SHP77 (cell line): ENCODE data around the gene WNK4.
"Not testable (repeated sequence)": the region's sequence is repeated elsewhere in the genome, so short reads cannot be mapped to it uniquely, and the experiment has no call there.

Experiments used
- DNase-seq, 2 experiments: peaks; one replicate each; lab custom pipeline; 2025; lab: John Stamatoyannopoulos, UW

WNK4 gene

DNA sequence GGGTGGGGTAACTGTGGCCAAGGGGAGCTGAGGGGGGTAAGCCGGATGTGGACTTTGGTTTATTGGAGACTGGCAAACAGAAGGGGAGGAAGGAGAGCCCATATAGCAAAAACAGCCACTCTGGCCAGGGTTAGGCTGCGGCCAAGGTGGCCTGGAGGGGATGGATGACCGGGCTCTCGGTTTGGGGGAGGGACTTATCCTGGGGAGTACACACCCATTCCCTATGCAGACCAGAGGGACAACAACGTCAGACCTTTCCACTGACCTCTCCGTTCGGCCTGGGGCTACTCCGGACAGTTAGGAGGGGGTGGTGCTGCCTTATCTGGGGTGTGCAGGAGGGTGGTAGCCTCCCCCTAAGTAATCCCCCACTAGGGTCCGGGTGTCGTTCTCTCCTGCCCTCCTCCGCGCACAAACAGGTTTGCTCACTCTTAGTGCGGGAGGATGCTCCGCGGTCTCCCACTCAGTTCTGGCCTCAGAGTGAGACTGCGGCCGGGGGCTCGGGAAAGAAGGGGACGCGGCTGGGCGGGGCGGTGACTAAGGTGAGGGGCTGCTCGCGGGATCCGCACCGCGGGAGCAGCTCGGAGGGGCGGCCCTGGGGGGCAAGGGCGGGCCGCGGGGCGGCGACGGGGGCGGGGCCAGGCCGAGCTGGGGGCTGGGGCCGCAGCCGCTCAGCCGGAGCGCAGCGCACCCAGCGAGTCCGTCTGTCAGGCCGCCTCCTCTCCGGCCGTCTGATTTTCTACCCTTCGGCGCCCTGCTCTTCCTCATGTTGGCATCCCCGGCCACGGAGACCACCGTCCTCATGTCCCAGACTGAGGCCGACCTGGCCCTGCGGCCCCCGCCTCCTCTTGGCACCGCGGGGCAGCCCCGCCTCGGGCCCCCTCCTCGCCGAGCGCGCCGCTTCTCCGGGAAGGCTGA lies at the start of gene WNK4:
TSS of gene WNK4 (plus strand) at position 675 of the 915 bp plus-strand sequence. CDS start at position 764, 89 bp downstream.
- DNase-seq: no peak

DNA sequence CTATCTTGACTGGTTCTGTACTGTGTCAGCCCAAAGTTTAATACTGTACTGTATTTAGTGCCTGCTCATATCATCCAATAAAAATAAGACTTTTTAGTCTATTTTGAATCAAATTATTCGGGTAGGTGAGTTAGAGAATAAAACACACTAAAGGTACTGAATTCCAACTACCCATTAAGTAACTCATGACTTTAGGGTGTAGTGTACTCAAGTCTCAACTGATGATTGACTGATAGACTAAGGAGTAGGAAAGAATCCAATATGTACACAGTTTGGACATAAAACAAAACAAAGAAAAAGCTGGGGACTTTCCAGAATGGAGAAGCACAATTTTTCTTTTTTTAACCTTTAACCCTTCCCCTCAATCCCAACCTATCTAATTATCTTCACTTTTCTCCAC lies 39.7 kb upstream of the WNK4 start:
- no peak for DNase-seq

DNA sequence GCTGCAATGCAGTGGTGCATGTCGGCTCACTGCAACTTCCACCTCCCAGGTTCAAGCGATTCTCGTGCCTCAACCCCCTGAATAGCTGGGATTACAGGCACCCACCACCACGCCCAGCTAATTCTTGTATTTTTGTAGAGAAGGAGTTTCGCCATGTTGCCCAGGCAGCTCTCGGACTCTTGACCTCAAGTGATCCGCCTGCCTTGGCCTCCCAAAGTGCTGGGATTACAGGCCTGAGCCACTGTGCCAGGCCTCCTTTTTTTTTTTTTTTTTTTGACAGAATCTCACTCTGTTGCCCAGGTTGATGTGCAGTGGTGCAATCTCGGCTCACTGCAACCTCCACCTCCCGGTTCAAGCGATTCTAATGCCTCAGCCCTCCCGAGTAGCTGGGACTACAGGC lies 37.5 kb upstream of the WNK4 start:
- not testable (repeated sequence) for DNase-seq

DNA sequence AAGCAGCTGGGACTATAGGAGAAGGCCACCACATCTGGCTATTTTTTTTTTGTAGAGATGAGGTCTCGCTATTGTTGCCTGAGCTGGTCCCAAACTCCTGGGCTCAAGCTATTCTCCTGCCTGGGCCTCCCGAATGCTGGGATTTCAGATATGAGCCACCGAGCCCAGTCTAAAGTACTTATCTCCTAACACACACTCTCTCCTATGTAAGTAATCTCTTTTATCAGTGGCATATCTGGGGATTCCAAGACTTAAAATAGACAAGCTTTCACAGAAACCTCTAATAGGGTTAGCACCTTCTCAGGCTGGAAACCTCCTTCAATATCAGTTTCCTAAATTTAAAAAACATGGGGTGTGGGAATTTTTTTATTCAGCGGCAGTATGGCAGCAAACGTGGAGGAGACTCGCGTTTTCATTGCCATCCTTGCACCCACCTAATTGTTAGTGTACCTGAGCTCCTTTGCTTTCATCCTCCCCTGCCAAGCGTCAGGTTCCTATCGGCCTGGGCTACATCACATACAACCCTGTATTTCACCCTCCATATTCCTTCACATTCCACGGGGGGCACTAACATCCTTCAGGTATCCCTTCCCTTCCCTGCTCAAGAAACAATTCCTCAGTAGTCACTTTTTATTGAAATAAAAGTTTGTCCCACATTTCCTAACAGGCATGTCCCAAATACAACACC lies 36.7 kb upstream of the WNK4 start:
- peak in 1 of 2 experiments; percentile 9 for DNase-seq

DNA sequence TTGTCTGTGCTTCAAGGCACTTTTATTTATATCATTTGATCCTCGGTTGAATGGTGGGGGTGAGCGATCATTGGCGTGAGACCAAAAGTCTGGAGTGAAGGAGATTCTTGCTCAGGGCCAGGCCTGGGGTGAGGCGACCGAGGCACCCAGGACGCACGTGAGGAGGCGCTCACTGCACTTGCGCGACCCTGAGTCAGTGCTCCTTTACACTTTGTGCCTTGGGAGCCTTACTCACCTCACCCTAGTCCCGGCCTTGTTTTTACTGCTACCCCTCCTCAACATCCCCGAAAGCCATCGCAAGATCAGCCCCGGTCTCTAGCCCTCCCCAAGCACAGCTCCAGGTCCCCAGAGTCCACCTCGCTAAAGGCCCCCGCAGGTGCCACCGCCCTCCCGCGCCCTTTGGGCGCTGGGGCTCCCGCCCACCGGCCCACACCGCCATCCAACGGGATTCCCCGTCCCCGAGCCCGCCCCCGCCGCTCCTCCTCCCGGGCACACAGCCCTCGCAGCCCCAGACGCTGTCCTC lies 36.1 kb upstream of the WNK4 start:
- peak; percentile 79 to 87 for DNase-seq

DNA sequence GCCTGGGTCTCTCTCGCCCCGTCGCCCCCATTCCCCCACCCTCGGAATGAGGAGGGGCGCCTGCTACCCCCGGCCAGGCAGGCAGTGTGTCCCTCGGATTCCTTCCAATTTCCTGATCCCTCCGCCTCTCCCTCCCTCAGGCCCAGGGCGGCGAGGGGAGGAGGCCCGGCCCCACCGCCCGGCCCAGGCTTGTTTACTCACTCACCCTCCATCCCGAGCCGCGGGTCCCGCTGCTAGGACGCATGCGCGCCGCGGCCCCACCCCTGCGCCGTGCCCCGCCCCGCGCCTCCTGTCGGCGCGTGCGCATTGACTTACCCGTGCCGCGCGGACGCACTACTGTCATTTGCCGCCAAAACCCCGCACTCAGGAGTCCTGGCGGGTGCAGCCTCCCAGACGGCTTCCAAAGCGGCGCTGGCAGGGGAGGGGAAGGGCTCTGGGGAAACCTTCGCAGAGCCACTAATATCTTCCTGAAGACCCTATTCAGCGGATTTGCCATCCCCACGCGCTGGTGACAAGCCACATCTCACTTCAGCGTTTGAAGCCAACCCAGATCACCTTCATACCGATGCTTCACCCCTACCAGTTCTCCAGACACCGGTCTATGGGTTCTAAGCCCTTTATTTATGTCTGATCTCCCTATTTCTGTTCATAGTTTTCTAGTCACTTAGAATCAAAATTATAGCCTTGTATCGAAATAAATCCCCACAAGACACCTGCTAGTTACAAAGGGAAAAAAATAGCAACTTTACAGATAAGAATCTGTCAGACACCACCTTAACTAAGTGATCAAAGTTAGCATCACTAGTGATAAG lies 35.4 kb upstream of the WNK4 start, which contains the start of gene EZH1:
TSS of gene EZH1 (minus strand) at position 235 of the 812 bp plus-strand sequence. CDS start 16,099 bp downstream, outside the sequence.
- DNase-seq: peak; percentile 87 to 94

DNA sequence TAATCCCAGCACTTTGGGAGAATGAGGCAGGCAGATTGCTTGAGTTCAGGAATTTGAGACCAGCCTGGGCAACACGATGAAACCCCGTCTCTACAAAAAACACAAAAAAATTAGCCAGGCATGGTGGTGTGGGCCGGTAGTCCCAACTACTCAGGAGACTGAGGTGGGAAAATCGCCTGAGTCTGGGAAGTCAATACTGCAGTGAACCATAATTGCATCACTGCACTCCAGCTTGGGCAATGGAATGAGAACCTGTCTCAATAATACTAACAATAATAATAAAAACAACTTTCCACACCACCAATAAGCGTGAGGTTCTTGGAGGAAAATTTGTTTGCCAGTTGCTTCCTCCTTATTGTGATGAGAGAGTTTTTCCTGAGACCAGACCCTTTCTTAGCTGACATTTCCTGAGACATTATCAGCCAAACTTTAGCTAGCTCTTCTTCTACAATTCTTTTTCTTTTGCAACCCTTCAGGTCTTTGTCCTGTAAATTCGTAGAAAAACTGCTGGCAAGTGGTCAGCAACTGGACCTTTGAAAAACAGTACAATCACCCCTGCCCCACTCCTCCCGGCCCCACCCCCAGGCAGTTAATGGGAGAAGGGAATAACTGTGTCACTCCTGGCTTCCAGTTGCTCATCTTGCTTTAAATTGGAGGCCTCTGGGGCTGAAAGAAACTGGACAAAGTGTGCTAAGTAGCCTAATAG lies 32.1 kb upstream of the WNK4 start:
- DNase-seq: no peak

DNA sequence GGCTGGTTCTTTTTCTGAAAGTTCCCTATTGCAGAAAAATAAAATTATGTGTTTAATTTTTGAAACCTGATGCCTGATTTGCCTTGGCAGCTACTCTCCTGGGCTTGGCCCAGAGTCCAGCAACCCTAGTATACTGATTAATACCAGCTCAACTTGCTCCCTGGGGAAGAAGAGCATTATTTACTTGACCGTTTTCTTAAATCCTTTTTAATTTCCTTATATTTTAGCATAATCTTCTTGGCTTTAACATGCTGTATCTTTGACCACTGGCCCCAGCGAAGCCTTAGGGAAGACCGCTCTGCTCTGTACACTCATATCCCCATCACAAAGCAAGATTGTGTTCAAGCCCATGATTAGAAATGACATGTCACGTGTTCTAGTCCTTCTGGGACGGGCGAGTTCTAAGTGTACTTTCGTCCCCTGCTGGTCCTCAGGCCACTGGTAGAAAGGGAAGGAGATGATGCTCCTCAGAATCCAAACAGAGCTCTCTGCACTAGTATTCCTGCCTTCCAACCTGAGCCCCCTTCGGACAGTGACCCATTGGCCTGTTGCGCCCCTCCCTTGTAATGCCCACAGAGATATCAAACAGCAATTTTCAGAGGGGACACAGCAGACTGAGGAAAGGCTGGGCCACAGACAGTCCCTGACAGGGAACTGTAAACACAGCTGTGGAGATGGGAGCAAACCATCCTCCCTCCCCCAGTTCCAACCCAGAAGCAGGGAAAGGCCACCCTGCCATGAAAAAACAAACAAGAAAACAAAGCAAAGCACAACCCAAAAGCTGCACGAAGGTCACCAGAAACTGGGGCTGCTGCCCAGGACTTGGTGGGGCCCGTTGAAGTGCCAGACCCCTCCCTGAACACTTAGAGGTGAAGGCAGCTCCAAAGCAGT lies 31.3 kb upstream of the WNK4 start:
- peak in 1 of 2 experiments; percentile 11 for DNase-seq

DNA sequence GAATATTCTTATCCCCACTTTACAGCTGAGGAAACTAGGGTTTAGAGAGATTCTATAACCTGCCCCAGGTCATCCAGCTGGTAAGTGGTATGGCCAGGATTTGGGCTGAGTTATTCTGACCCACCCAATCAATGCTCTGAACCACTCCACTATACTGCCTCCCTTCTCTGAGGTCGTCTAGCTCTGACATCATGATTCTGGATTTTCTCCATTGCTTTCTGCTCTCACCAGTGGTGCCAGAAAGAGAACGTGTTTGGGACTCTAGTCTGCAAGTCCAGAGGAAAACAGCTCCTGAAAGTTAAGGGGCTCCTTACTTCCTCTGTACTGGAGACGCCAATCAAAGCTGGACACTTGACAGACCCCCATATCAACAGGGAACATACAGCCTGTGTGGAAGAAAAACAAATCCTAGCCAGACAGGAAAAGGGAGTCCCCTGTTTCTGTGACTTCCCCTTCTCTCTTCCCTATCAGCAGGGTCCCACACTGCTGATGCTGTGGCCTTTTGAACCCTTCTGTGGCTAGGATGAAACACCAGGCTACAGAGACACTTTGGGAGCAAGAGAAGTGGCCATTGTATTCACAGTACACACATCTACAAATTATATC lies 29.6 kb upstream of the WNK4 start:
- no peak for DNase-seq

DNA sequence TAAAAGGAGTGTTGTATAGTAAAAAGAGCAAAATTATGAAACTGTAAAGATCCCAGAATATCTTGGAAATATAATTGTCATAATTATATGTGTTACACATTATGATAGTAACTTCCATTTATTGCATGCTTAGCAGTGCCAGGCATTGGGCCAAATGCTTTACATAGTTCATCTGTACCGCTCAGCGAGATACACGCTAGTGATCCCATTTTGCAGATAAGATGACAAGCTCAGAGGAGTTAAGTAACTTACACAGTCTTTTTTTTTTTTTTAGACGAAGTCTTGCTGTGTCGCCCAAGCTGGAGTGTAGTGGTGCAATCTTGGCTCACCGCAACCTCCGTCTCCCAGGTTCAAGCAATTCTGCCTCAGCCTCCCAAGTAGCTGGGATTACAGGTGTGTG lies 28.8 kb upstream of the WNK4 start:
- no peak for DNase-seq

DNA sequence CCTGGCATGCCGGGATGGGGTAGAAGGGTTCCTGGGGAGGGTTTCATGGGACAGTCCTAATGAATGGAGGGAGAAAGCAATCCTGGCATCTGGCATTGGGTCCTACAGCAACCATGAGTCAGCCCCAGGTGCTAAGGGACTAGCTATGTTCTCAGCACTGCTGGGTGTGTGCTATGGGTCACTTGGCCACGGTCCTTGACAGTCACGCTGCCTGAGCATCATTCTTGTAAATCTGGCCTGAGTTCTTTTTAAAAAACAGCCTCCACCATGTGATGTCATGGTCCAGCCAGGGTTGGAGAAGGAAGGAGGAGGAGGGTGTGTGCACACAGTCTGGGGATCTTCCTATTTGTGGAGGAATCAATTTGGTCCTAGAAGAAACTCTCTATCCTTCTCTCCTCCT lies 25.6 kb upstream of the WNK4 start:
- peak in 1 of 2 experiments; percentile 19 for DNase-seq

DNA sequence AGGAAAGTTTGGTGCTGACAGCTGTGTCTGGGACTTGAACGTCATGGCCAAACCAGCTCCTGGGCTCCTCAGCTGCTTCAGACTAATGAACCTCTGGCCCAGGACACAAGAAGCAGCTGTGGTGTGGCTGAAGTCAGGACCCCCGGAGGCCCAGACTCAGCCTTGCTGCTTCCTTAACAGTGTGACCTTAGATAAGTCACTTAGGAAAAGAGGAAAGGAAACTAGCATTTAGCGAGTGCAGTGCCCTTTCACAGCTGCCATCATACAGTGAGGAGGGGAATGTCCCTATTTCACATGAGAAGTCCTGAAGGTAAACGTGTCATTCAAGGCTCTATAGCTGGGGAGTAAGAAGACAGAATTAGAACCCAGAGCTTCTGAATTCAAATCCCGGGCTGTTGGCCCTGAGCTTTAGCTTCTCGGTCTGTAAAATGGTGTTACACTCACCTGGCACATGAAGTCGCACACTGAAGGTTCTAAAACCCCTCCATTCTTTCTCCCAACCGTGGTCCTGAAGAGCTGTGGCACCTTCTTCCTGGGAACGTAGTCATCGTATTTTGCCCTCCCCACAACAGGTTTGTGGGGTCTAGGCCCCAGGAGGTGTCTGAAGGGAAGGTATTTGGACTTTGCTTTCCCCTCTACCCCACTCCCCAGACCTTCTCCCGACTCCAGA lies 20.3 kb upstream of the WNK4 start:
- DNase-seq: no peak

DNA sequence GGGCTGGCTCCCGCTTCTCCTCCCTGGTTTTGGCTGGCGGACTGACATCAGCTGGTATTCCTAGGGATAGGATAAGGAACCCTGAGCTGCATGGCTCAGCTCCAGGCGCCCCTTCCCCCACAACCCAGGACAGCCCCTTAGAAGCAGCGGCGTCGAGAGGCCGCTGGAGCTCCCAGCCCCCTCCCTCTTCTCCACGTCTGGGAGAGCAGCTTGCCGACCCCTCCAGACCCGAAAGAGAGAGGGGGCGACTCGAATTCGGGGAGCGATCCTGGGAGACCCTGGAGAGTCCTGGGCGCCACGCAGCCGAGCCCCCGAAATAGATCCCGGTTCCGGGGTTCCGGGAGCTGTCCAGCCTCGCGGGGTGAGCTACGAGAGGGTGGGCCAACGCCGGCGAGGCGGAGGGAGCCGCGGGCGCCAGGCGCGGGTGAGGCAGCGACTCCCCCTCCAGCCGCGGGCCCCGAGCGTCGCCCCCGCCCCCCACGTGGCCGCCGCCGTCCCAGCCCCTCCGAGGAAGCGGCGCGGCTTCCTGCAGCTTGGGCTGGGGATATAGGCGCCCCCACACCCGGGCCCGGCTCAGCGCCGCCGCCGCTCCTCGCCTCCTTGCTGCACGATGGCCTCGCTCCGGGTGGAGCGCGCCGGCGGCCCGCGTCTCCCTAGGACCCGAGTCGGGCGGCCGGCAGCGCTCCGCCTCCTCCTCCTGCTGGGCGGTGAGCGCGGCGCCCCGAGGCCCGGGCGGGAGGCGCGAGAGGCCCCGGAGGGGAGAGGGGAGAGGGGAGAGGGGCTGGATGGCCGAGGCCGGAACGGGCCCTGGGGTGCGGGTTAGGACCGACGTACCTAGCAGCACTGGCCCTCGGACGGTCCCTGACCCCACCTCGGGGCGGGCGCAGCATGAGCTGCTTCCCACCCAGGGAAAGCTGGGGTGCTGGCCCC lies 19.5 kb upstream of the WNK4 start, which contains the start of gene RAMP2:
TSS of gene RAMP2 (plus strand) at position 576 of the 930 bp plus-strand sequence. CDS start at position 611, 35 bp downstream.
- DNase-seq: no peak

DNA sequence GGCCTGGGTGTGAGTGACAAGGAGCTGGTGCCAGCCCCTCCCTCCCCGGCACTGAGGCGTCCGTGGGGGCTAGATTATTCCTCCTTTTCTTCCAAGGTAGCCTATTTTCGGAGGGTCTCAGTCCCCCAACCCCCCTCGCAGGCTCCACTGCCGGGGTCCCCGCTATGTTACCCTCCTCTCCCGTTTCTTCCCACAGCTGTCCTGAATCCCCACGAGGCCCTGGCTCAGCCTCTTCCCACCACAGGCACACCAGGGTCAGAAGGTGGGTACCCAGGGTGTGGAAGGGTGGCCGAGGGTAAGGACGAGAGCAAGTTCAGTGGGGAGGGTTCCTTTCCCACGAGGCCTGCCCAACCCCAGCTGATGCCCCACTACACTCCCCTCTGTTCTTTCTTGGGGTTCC lies 18.8 kb upstream of the WNK4 start:
- DNase-seq: no peak

DNA sequence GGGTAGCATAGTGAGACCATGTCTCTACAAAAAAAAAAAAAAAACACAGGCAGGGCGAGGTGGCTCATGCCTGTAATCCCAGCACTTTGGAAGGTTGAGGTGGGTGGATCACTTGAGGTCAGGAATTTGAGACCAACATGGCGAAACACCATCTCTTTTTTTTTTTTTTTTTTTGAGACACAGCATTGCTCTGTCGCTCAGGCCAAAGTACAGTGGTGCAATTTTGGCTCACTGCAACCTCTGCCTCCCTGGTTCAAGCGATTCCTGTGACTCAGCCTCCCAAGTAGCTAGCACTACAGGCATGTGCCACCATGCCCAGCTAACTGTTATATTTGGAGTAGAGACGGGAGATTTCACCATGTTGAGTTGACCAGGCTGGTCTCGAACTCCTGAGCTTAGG lies 14.3 kb upstream of the WNK4 start:
- no peak for DNase-seq

DNA sequence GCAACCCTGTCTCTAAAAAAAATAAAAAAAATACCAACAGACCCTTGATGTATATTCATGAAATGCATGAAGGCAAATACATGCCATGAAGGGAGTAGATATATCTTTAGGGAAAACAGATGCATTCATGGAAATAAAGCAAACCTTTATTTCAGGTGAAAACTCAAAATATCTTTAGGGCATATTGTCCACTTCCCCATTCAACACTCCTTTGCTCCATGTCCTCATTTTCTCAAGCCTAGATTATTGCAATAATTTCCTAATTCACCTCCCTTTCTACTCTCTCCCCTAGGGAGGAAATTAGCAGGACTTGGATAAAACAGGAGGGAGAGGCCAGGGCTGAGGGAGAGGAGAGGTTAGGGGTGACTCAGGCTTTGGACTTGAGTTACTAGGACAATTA lies 12.9 kb upstream of the WNK4 start:
- DNase-seq: no peak

DNA sequence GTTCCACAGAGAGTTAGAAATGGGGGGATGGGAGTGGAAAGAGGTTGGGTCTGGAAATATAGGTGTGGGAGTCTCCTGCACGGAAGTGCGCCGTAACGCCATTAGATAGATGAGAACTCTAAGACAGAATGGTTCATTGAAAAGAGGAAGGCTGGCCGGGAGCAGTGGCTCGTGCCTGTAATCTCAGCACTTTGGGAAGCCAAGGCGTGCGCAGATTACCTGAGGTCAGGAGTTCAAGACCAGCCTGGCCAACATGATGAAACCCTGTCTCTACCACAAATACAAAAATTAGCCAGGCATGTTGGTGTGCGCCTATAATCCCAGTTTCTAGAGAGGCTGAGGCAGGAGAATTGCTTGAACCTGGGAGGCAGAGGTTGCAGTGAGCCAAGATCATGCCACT lies 12.4 kb upstream of the WNK4 start:
- DNase-seq: not testable (repeated sequence)

DNA sequence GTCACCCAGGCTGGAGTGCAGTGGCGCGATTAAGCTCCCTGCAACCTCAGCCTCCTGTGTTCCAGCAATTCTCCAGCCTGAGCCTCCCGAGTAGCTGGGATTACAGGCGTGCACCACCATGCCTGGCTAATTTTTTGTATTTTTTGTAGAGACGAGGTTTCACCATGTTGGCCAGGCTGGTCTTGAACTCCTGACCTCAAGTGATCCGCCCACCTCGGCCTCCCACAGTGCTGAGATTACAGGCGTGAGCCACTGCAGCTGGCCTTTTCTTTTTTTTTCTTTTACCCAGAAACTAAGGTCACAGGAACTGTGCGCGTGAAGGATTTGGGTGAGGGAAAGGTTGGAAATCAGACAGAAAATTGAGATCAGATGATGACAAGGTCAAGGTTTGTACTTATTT lies 10.4 kb upstream of the WNK4 start:
- DNase-seq: not testable (repeated sequence)
